Left forelimb (tissue), 1 donor: Measurements from ENCODE around the gene PLPPR2.
"Not testable (repeated sequence)": the region's sequence is repeated elsewhere in the genome, so short reads cannot be mapped to it uniquely, and the experiment has no call there.

Source experiments
- DNase-seq: peaks from one replicate; pipeline ENCODE4 v3.0.0-alpha.2; 2018; ENCODE audit warnings: low spot score

Gene PLPPR2

DNA sequence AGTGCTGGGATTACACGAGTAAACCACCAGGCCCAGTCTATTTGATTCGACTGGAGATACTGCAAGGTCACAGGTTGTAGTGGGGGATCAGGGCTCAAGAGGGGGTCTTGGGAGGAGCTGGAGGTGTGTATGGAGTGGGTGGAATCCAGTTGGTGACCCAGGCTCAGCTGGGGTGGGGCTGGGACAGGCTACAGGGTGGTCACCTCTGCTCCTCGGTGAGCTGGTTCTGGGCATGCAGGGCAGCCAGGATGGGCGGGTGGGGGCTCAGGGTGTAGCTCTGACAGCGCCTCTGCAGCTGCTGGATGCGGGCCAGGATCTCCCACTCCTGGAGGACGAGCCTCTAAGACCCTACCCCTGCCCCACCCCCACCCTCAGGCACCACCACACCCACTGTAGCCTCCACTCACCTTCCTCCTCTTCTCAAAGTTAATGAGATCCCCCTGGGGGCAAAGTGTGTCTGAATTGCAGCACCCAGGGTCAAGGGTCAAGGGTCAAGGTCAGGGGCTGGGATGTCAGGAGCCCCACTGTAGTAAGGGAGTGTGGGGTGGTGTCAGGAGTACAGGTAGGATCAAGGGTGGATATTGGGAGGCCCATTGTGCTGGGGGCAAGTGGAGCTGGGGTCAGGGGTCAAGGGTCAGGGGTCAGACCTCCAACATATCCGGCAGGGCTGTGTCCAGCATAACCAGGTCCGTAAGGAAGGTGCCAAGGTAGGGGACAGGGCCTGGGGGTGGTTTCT, 46.7 kb downstream of the PLPPR2 start:
- no peak for DNase-seq

DNA sequence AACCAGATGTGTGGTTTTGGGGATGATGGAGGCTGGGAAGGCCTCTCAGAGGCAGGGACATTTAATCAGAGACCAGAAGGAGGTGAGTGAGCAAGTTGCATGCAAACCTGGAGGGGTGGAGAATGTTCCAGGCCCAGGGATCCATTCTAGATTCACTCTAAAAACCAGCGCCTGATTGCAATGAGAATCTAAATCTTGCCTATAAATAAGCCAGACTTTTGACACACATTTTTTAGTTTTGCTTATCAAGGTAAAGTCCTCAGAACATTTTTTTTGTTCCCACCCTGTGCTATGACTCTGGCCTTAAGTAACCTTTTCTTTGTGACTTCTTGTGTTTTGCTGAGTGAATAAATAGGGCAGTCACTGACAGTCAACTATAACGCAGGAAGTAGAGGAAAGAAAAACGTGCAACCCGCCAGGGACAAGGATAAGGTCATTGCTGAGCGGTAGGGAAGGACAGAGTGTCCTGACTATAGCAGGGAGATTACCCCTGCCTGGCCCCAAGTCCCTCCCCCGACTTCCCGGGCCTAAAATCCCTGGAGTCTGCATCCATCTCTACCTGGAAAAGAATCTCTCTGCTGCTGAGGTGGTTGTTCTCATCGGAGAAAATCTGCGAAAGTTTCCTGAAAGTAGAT, 49.5 kb downstream of the PLPPR2 start:
- no peak for DNase-seq

DNA sequence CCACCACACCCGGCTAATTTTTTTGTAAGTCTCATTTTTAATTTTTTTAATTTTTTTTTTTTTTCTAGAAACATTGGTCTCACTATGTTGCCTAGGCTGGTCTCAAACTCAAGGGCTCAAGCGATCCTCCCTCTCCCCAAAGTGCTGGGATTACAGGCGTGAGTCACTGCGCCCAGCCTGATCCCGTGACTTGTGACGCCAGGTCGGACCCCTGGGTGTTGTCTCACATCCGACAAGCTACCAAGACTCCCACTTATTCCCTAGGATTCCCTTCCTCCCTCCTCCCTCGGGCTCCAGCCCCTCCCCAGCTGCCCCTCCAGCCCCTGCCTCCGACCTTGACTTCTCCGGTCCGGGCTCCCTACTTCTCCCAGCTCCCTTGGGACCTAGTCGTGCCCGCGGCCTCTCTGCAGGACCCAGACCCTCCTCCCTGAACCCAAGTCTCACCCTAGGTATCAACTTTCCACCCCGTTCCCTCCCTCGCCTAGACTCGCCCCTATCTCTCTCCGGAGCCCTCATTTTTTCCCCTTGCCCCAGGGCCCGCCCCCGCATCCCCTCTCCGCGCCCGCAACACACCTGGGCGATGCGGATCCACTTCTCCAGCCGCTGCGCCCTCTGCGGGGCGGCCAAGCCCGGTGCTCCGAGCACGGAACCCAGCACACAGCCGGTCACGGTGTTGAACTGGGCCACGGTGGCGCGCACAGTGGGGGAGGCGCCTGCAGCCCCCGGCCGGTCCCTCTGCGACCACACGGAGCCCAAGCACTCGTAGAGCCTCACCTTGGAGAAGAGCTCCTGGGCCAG, 50.8 kb downstream of the PLPPR2 start:
- DNase-seq = no peak

DNA sequence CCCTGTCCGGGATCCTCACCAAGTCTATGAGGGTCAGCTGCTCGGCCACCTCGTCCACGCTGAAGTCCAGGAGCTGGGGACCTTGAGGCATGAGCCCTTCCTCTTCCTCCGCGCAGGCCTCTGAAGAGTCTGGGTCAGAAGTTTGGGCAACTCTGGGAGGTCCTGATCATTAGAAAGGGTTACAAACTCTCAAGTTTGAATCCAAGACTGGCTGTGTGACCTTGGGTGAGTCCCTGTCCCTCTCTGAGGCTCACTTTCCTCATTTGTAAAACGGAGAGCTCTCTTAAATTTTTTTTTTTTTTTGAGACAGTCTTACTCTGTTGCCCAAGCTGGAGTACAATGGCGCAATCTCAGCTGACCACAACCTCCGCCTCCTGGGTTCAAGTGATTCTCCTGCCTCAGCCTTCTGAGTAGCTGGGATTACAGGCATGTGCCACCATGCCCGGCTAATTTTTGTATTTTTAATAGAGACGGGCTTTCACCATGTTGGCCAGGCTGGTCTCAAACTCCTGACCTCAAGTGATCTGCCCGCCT, 51.5 kb downstream of the PLPPR2 start:
- not testable (repeated sequence) for DNase-seq

DNA sequence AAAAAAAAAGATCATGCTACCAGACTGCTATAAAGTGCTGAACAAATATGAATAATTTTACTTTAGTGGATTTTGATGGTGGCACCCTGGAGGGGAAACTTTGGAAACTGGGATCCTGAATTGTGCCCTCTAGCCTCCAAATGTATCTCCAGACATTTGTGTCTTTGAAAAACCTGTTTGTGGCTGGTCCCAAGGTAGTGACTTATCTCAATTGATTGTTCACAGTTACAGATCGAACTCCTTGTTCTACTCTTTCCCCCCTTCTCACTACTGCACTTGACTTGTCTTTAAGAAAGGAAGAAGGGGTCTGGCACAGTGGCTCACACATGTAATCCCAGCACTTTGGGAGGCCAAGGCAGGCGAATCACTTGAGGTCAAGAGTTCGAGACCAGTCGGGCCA, 53.4 kb downstream of the PLPPR2 start:
- no peak for DNase-seq

DNA sequence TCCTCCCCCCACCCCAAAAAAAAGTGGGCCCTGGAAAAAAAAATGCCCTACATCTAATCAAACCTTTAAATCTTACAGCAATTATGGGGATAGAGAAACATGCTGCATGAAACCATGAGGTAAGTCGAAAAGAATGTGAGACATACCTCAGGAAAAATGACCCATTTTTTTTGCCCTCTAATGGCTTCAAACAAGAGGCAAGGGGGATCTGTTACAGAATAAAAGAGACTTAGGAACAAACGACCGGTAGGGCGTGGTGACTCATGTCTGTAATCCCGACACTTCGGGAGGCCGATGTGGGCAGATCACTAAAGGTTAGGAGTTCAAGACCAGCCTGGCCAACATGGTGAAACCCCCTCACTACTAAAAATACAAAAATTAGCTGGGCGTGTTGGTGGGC, 55.5 kb downstream of the PLPPR2 start:
- no peak for DNase-seq

DNA sequence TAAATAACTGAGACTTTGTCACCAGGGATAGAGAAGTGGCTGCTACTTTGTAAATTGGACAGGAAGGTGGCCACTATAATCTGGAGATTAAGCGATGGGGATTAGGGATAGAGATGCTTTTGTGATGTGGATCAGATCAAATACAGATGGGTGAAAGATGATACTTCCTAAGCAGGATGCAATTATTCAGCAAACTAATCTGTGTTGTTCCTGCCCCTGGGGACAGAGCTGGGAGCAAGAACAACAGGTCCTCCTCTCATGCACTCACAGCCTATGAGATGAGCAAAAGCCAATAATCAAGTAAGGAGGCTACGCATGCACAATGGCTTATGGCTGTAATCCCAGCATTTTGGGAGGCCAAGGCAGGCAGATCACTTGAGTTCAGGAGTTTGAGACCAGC, 59.3 kb downstream of the PLPPR2 start:
- no peak for DNase-seq
